T-cell (primary cell): ENCODE data around the gene LIPT2. TPM values are rescaled to one million over a fixed set of nuclear protein-coding genes. Genes with fewer than 3 reads are reported as not detected.

Experiments
- ATAC-seq, 4 experiments: fragments of 200-7000 bp in 3 of 4; fragments of 150-1000 bp in 1 of 4; cut with Tn5 transposase; replicated peaks in 1 of 4; 1 replicate in 3 of 4; 2 replicates in 1 of 4; pipeline ENCODE4 v1.10.0; 2021; ENCODE audit warnings: moderate library complexity in 3 of 4, mild to moderate bottlenecking in 2 of 4, moderate number of reproducible peaks in 1 of 4
- CTCF ChIA-PET, 2 donors: fragments of 300-600 bp; sonication (Branson Sonifier 250); formaldehyde crosslinking; loops; one replicate each; lab custom pipeline; 2022; ENCODE audit warnings: antibody characterized with exemption in 2 of 2; lab: Charles Lee
- POLR2A ChIA-PET, 2 donors: fragments of 300-600 bp; sonication (Branson Sonifier 250); formaldehyde crosslinking; loops; one replicate each; lab custom pipeline; 2022; ENCODE audit warnings: antibody characterized with exemption in 2 of 2; lab: Charles Lee
- DNase-seq, 35 experiments: peaks; one replicate each; pipeline versions ENCODE4 v3.0.0 to v3.0.0-alpha.2; 2013 to 2023
- H3K27ac ChIP-seq: one replicate; pipeline ENCODE4 v1.5.1; 2013; ENCODE audit warnings: low read length
- H3K27me3 ChIP-seq, 2 experiments: replicated peaks in 1 of 2; 1 replicate in 1 of 2; 2 replicates in 1 of 2; pipeline versions ENCODE4 v1.6.1 to v1.7.0; 2013; ENCODE audit warnings: low read length in 1 of 2, mixed read lengths in 1 of 2; ENCODE audit not compliant: control insufficient read depth in 2 of 2, insufficient read depth in 2 of 2; ENCODE audit errors: extremely low read depth in 1 of 2
- H3K36me3 ChIP-seq, 2 donors: 1 replicate in 1 of 2; 2 replicates in 1 of 2; pipeline versions ENCODE4 v1.6.1 to v1.7.0; 2013; ENCODE audit warnings: low read length in 1 of 2; ENCODE audit not compliant: control insufficient read depth in 2 of 2, insufficient read depth in 1 of 2; ENCODE audit errors: extremely low read depth in 1 of 2
- H3K4me1 ChIP-seq, 2 experiments: 1 replicate in 1 of 2; 2 replicates in 1 of 2; pipeline versions ENCODE4 v1.6.1 to v1.7.0; 2013; ENCODE audit warnings: low read length in 2 of 2, mixed read lengths in 1 of 2; ENCODE audit not compliant: insufficient read depth in 2 of 2, control insufficient read depth in 1 of 2; ENCODE audit errors: extremely low read depth in 1 of 2
- H3K4me3 ChIP-seq, 2 donors: 1 replicate in 1 of 2; 2 replicates in 1 of 2; pipeline versions ENCODE4 v1.5.1 to v1.7.0; 2013; ENCODE audit warnings: mild to moderate bottlenecking in 2 of 2, low read length in 1 of 2, moderate library complexity in 1 of 2; ENCODE audit not compliant: control insufficient read depth in 1 of 2; ENCODE audit errors: extremely low read depth in 1 of 2
- H3K9me3 ChIP-seq: 2 replicates; pipeline ENCODE4 v1.7.0; 2013
- H3K27ac Mint-ChIP-seq, 2 donors: one replicate each; pipeline ENCODE4 v1.8.0; 2020 to 2021; ENCODE audit warnings: mild to moderate bottlenecking in 2 of 2, mixed read lengths in 2 of 2
- H3K27me3 Mint-ChIP-seq, 2 donors: one replicate each; pipeline ENCODE4 v1.8.0; 2021 to 2022; ENCODE audit warnings: mixed read lengths in 2 of 2
- H3K36me3 Mint-ChIP-seq: one replicate; pipeline ENCODE4 v1.8.0; 2021; ENCODE audit warnings: mixed read lengths
- H3K4me1 Mint-ChIP-seq, 3 donors: one replicate each; pipeline ENCODE4 v1.8.0; 2020 to 2022; ENCODE audit warnings: mixed read lengths in 3 of 3, mild to moderate bottlenecking in 1 of 3
- H3K4me3 Mint-ChIP-seq, 3 donors: one replicate each; pipeline ENCODE4 v1.8.0; 2020 to 2022; ENCODE audit warnings: mild to moderate bottlenecking in 3 of 3, mixed read lengths in 3 of 3, moderate library complexity in 3 of 3
- H3K9me3 Mint-ChIP-seq, 3 donors: one replicate each; pipeline ENCODE4 v1.8.0; 2020 to 2022; ENCODE audit warnings: mixed read lengths in 3 of 3
- WGBS: methylation state at CpG from one replicate; pipeline ENCODE4 v1.1.5; 2013; ENCODE audit warnings: missing lambda C conversion rate; ENCODE audit not compliant: insufficient coverage; 5-methylcytosine and 5-hydroxymethylcytosine counted together
- total RNA-seq, 35 experiments: library from RNA in 6 of 35; stranded (reverse) in 6 of 35; fragments of 120-200 nt in 1 of 35; gene quantifications; one replicate each; pipeline versions ENCODE4 v1.2.1 to v1.2.4 and lab custom pipeline; 2013 to 2026

LIPT2 gene
- total RNA-seq, 5 donors from 2014 or later (not counting 1 experiment from before 2014, with no cell fraction given), result 8.9 to 16.1 (median 11.5) TPM

- Mint-ChIP-seq H3K9me3 (no peaks in the 10 kb centered on the region), H3K4me1 (peaks cover 0 to 2% (median 0%) of the 10 kb centered on the region in 3 donors), H3K27me3 (no peaks in the 10 kb centered on the region), H3K27ac (no peak overlapping the region), H3K36me3 (no peaks in the 10 kb centered on the region), H3K4me3 (no peak overlapping the region)
- Histone ChIP-seq H3K36me3 (no peaks in the 10 kb centered on the region), H3K27ac (no peak overlapping the region), H3K4me1 (no peaks in the 10 kb centered on the region), H3K27me3 (peaks cover 0 to 4% of the 10 kb centered on the region in 2 experiments), H3K9me3 (no peaks in the 10 kb centered on the region), H3K4me3 (no peak overlapping the region)
- ChIA-PET CTCF (interaction anchor here in 1 of 2 donors (0.7 to 1.4 kb wide), 3 partner anchors 10 to 57 kb away, joined by 3 to 12 read pairs (median 3); no protein-coding TSS in a partner anchor), POLR2A (interaction anchor here in 1 of 2 donors (0.6 kb wide), 1 partner anchor 61 kb away, joined by 9 read pairs; no protein-coding TSS in a partner anchor)
- DNase-seq, result no peak
- no CpG with 5 or more reads among the region's 1 CpG for WGBS
- no peak for ATAC-seq
Measured at GRCh38 chr11:74446532-74446938, 47.0 kb downstream of the LIPT2 start.

- Mint-ChIP-seq H3K36me3 (no peaks in the 10 kb centered on the region), H3K27me3 (no peaks in the 10 kb centered on the region), H3K9me3 (peaks cover 0 to 9% (median 2%) of the 10 kb centered on the region in 3 donors), H3K4me3 (no peak overlapping the region), H3K4me1 (no peaks in the 10 kb centered on the region), H3K27ac (no peak overlapping the region)
- no peak overlapping the region for H3K4me3 ChIP-seq
- peaks cover 0 to 4% of the 10 kb centered on the region in 2 experiments for H3K27me3 ChIP-seq
- no peaks in the 10 kb centered on the region for H3K36me3 ChIP-seq
- H3K9me3 ChIP-seq, result no peaks in the 10 kb centered on the region
- no peak for ATAC-seq
- DNase-seq, result no peak
- no peak overlapping the region for H3K27ac ChIP-seq
- ChIA-PET CTCF (interaction anchor here (0.8 to 1.4 kb wide), 3 partner anchors 9 to 54 kb away, joined by 3 to 8 read pairs (median 4); no protein-coding TSS in a partner anchor), POLR2A (no interaction called here)
- WGBS, result 65% methylated on average over 2 of the region's 9 CpGs
- no peaks in the 10 kb centered on the region for H3K4me1 ChIP-seq
Measured at GRCh38 chr11:74444173-74444826, 49.2 kb downstream of the LIPT2 start.

- H3K27ac Mint-ChIP-seq, result no peak overlapping the region
- no peak for ATAC-seq
- no peaks in the 10 kb centered on the region for H3K36me3 Mint-ChIP-seq
- no peaks in the 10 kb centered on the region for H3K4me1 ChIP-seq
- no peak for DNase-seq
- H3K36me3 ChIP-seq, result no peaks in the 10 kb centered on the region
- CTCF ChIA-PET, result interaction anchor here in 1 of 2 donors (1.1 kb wide), 1 partner anchor 15 kb away, joined by 3 read pairs; no protein-coding TSS in a partner anchor
- no peak overlapping the region for H3K4me3 Mint-ChIP-seq
- no peaks in the 10 kb centered on the region for H3K4me1 Mint-ChIP-seq
- WGBS, result 100% methylated on average over 1 of the region's 8 CpGs
- no peak overlapping the region for H3K27ac ChIP-seq
- H3K9me3 Mint-ChIP-seq, result peaks cover 0 to 9% (median 2%) of the 10 kb centered on the region in 3 donors
- POLR2A ChIA-PET, result no interaction called here
- no peak overlapping the region for H3K4me3 ChIP-seq
- peaks cover 0 to 4% of the 10 kb centered on the region in 2 experiments for H3K27me3 ChIP-seq
- H3K27me3 Mint-ChIP-seq, result no peaks in the 10 kb centered on the region
- no peaks in the 10 kb centered on the region for H3K9me3 ChIP-seq
Measured at GRCh38 chr11:74443071-74443864, 50.3 kb downstream of the LIPT2 start.

GRCh38 chr11:74442636-74443035 lies 50.9 kb downstream of the LIPT2 start:
- H3K27me3 Mint-ChIP-seq, result no peaks in the 10 kb centered on the region
- ATAC-seq (no peak), DNase-seq (no peak)
- Histone ChIP-seq H3K4me3 (no peak overlapping the region), H3K27ac (no peak overlapping the region), H3K36me3 (no peaks in the 10 kb centered on the region), H3K9me3 (no peaks in the 10 kb centered on the region), H3K27me3 (peaks cover 0 to 4% of the 10 kb centered on the region in 2 experiments), H3K4me1 (no peaks in the 10 kb centered on the region)
- POLR2A ChIA-PET, result no interaction called here
- H3K4me3 Mint-ChIP-seq, result no peak overlapping the region
- H3K9me3 Mint-ChIP-seq, result peaks cover 0 to 9% (median 2%) of the 10 kb centered on the region in 3 donors
- CTCF ChIA-PET, result no interaction called here
- WGBS, result no CpG with 5 or more reads among the region's 3 CpGs
- no peak overlapping the region for H3K27ac Mint-ChIP-seq
- H3K36me3 Mint-ChIP-seq, result no peaks in the 10 kb centered on the region
- H3K4me1 Mint-ChIP-seq, result no peaks in the 10 kb centered on the region

Other genes with a start within 250 kb of the LIPT2 start
- gene P4HA3, start 182.1 kb downstream of the LIPT2 start, total RNA-seq, result not detected
- gene PGM2L1, start 95.3 kb downstream of the LIPT2 start, total RNA-seq, result 10 to 100 TPM in 4 of 5 donors, 1 to 10 TPM in 1; 8.6 to 17.0 (median 15.0) TPM
- under 1 TPM in 2 of 5 donors, not detected in 3; 0.16 to 0.73 TPM for gene KCNE3, start 26.2 kb downstream of the LIPT2 start, total RNA-seq
- 10 to 100 TPM; 10.8 to 16.2 (median 14.3) TPM for gene POLD3, start 98.9 kb upstream of the LIPT2 start, total RNA-seq
- under 1 TPM in 1 of 5 donors, not detected in 4; 0.55 TPM for gene CHRDL2, start 237.7 kb upstream of the LIPT2 start, total RNA-seq